ENCODE measurements around the gene WIPF1.

WIPF1 gene

DNA sequence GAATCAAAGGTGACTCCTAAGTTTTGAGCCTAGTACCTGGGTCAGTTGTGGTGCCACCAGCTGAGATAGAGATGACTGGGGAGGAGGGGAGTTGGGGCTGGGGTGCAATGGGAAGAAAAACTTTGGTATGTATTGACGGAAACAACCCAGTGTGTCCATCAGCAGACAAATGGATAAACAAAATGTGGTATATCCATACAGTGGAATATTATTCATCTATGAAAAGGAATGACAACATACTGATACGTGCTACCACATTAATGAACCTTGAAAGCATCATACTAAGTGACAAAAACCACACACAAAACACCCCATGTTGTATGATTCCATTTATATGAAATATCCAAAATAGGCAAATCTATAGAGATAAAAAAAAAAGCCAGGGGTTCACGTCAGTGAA, 69.6 kb downstream of the WIPF1 start:
- H3K36me3 ChIP-seq (ENCODE audit: control insufficient read depth, insufficient read depth, low read length): no peaks in the 10 kb centered on the region
- no peaks in the 10 kb centered on the region for H3K27me3 ChIP-seq (replicated peaks; ENCODE audit: control insufficient read depth, insufficient read depth, low read length, poor library complexity, severe bottlenecking)
- no peak for DNase-seq
- H3K4me3 ChIP-seq (ENCODE audit: insufficient read depth, low read depth, low read length, poor library complexity, severe bottlenecking): no peak overlapping the region
- no peaks in the 10 kb centered on the region for H3K9me3 ChIP-seq (ENCODE audit: control insufficient read depth, low read length)
- H3K4me1 ChIP-seq (ENCODE audit: control insufficient read depth, insufficient read depth, low read length, poor library complexity, severe bottlenecking): no peaks in the 10 kb centered on the region
- no peak overlapping the region for H3K27ac ChIP-seq (ENCODE audit: insufficient read depth, low read length, poor library complexity, severe bottlenecking)

GRCh38 chr2:174527101-174527721, 70.4 kb downstream of the WIPF1 start:
- Histone ChIP-seq H3K36me3 (ENCODE audit: control insufficient read depth, insufficient read depth, low read length) (no peaks in the 10 kb centered on the region), H3K4me1 (ENCODE audit: control insufficient read depth, insufficient read depth, low read length, poor library complexity, severe bottlenecking) (no peaks in the 10 kb centered on the region), H3K4me3 (ENCODE audit: insufficient read depth, low read depth, low read length, poor library complexity, severe bottlenecking) (no peak overlapping the region), H3K27me3 (replicated peaks; ENCODE audit: control insufficient read depth, insufficient read depth, low read length, poor library complexity, severe bottlenecking) (no peaks in the 10 kb centered on the region), H3K9me3 (ENCODE audit: control insufficient read depth, low read length) (no peaks in the 10 kb centered on the region), H3K27ac (ENCODE audit: insufficient read depth, low read length, poor library complexity, severe bottlenecking) (no peak overlapping the region)
- no peak for DNase-seq

- H3K4me3 ChIP-seq (ENCODE audit: insufficient read depth, low read depth, low read length, poor library complexity, severe bottlenecking): no peak overlapping the region
- H3K27ac ChIP-seq (ENCODE audit: insufficient read depth, low read length, poor library complexity, severe bottlenecking): no peak overlapping the region
- no peaks in the 10 kb centered on the region for H3K36me3 ChIP-seq (ENCODE audit: control insufficient read depth, insufficient read depth, low read length)
- no peaks in the 10 kb centered on the region for H3K27me3 ChIP-seq (replicated peaks; ENCODE audit: control insufficient read depth, insufficient read depth, low read length, poor library complexity, severe bottlenecking)
- DNase-seq: no peak
- no peaks in the 10 kb centered on the region for H3K9me3 ChIP-seq (ENCODE audit: control insufficient read depth, low read length)
- no peaks in the 10 kb centered on the region for H3K4me1 ChIP-seq (ENCODE audit: control insufficient read depth, insufficient read depth, low read length, poor library complexity, severe bottlenecking)
Measured at GRCh38 chr2:174524527-174524926, 73.1 kb downstream of the WIPF1 start.

- H3K9me3 ChIP-seq (ENCODE audit: control insufficient read depth, low read length): no peaks in the 10 kb centered on the region
Measured at GRCh38 chr2:174522553-174522952, 75.1 kb downstream of the WIPF1 start.

DNA sequence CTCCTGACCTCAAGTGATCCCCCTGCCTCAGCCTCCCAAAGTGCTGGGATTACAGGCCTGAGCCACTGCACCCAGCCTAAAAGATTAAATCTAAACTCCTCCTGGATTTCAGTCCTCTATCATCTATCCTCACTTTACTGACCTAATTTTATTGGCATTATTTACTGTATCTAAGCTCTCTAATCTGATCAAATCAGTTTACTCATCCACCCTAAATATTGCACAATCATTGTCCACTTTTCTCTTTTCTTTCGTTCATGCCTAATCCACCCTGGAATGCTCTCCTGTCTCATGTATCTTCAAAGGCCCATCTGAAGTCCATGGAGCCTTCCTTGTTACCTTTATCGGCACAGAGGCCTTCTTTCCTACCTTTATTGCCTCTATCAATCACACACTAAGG, 79.2 kb downstream of the WIPF1 start:
- DNase-seq: no peak
- H3K4me1 ChIP-seq (ENCODE audit: control insufficient read depth, insufficient read depth, low read length, poor library complexity, severe bottlenecking): no peaks in the 10 kb centered on the region
- no peak overlapping the region for H3K4me3 ChIP-seq (ENCODE audit: insufficient read depth, low read depth, low read length, poor library complexity, severe bottlenecking)
- H3K36me3 ChIP-seq (ENCODE audit: control insufficient read depth, insufficient read depth, low read length): no peaks in the 10 kb centered on the region
- H3K27ac ChIP-seq (ENCODE audit: insufficient read depth, low read length, poor library complexity, severe bottlenecking): no peak overlapping the region
- H3K9me3 ChIP-seq (ENCODE audit: control insufficient read depth, low read length): no peaks in the 10 kb centered on the region
- H3K27me3 ChIP-seq (replicated peaks; ENCODE audit: control insufficient read depth, insufficient read depth, low read length, poor library complexity, severe bottlenecking): no peaks in the 10 kb centered on the region

More at GRCh38 chr2:174522553-174522952, 75.1 kb downstream of the WIPF1 start:
- H3K36me3 ChIP-seq (ENCODE audit: control insufficient read depth, insufficient read depth, low read length): no peaks in the 10 kb centered on the region
- no peak overlapping the region for H3K27ac ChIP-seq (ENCODE audit: insufficient read depth, low read length, poor library complexity, severe bottlenecking)
- H3K4me3 ChIP-seq (ENCODE audit: insufficient read depth, low read depth, low read length, poor library complexity, severe bottlenecking): no peak overlapping the region
- H3K27me3 ChIP-seq (replicated peaks; ENCODE audit: control insufficient read depth, insufficient read depth, low read length, poor library complexity, severe bottlenecking): no peaks in the 10 kb centered on the region
- DNase-seq: no peak
- H3K4me1 ChIP-seq (ENCODE audit: control insufficient read depth, insufficient read depth, low read length, poor library complexity, severe bottlenecking): no peaks in the 10 kb centered on the region

DNA sequence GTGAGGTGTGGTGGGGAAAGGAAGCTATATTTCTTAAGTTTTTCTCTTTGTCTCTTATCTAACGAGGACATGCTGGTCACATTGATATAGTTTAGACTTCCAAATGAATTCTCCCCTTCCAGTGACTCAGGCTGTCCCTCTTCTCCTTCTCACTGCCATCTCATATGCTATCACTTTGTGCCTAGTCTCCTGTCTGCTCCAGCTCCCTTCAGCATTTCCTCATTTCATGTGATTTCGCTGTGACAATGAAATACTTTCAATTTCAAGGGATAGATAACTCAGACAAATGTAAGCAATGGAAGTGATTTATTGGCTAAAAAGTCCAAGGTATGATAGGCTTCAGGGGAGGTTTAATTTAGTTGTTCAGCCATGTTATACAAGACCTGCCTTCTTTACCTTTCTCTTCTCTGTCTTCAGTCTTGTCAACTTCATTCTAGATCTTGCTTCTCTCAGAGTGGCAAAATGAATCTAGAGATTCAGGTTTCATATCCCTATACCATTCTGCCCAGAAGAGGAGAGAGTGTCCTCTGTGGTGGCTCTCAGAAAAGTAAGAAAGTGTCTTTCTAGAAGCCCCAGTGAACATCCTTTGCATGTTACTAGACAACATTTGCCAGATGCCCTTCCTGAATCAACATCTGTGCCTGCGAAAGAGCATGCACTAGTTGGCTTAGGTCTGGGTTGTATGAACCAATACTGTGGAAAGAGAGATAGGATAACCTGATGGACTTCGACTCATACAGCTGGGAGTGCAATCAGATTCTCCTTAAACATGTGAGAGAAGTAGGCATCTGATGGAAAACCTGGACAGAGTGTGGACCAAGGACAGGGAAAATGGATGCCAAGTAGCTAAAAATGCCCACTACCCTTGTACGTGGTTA, 80.9 kb downstream of the WIPF1 start:
- Histone ChIP-seq H3K4me3 (ENCODE audit: insufficient read depth, low read depth, low read length, poor library complexity, severe bottlenecking) (no peak overlapping the region), H3K27me3 (replicated peaks; ENCODE audit: control insufficient read depth, insufficient read depth, low read length, poor library complexity, severe bottlenecking) (no peaks in the 10 kb centered on the region), H3K4me1 (ENCODE audit: control insufficient read depth, insufficient read depth, low read length, poor library complexity, severe bottlenecking) (no peaks in the 10 kb centered on the region), H3K9me3 (ENCODE audit: control insufficient read depth, low read length) (no peaks in the 10 kb centered on the region), H3K27ac (ENCODE audit: insufficient read depth, low read length, poor library complexity, severe bottlenecking) (no peak overlapping the region), H3K36me3 (ENCODE audit: control insufficient read depth, insufficient read depth, low read length) (no peaks in the 10 kb centered on the region)
- DNase-seq: no peak

GRCh38 chr2:174512345-174512744, 85.3 kb downstream of the WIPF1 start:
- no peak overlapping the region for H3K4me3 ChIP-seq (ENCODE audit: insufficient read depth, low read depth, low read length, poor library complexity, severe bottlenecking)

DNA sequence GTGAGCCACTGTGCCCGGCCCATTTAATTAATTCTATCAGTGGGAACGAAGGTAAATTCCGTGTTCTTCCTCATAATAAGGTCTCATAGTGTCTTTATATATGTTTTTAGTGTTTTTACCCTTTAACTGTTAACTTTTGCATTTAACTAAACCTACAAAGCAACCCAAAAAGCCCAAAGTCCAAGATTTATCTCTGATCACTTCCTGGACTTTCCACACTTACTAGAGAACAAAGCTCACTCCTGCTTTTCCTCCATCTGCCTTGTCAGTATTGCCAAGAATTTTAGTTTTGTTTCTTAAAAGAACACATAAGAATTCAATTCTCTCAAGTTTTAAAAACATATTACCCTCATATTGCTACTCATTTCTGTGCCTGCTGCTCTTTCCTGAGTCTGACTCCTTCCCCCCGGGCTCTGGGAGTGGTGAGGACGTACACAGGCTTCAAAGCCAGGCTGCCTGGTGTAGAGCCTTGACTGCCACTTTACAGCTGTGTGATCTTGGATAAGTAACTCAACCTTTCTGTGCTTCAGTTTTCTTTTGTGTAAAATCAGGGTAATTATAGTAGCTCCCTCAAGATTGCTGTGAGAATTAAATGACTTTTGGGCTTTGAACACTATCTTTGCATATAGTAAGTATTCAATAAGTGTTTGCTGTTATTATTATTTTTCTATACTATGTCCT, 85.9 kb downstream of the WIPF1 start:
- no peak overlapping the region for H3K27ac ChIP-seq (ENCODE audit: insufficient read depth, low read length, poor library complexity, severe bottlenecking)
- H3K4me1 ChIP-seq (ENCODE audit: control insufficient read depth, insufficient read depth, low read length, poor library complexity, severe bottlenecking): no peaks in the 10 kb centered on the region
- no peaks in the 10 kb centered on the region for H3K36me3 ChIP-seq (ENCODE audit: control insufficient read depth, insufficient read depth, low read length)
- no peak for DNase-seq
- H3K4me3 ChIP-seq (ENCODE audit: insufficient read depth, low read depth, low read length, poor library complexity, severe bottlenecking): no peak overlapping the region
- peaks cover 4% of the 10 kb centered on the region for H3K9me3 ChIP-seq (ENCODE audit: control insufficient read depth, low read length)
- H3K27me3 ChIP-seq (replicated peaks; ENCODE audit: control insufficient read depth, insufficient read depth, low read length, poor library complexity, severe bottlenecking): no peaks in the 10 kb centered on the region

More at GRCh38 chr2:174512345-174512744, 85.3 kb downstream of the WIPF1 start:
- DNase-seq: no peak
- Histone ChIP-seq H3K36me3 (ENCODE audit: control insufficient read depth, insufficient read depth, low read length) (no peaks in the 10 kb centered on the region), H3K4me1 (ENCODE audit: control insufficient read depth, insufficient read depth, low read length, poor library complexity, severe bottlenecking) (no peaks in the 10 kb centered on the region), H3K27ac (ENCODE audit: insufficient read depth, low read length, poor library complexity, severe bottlenecking) (no peak overlapping the region), H3K9me3 (ENCODE audit: control insufficient read depth, low read length) (peaks cover 4% of the 10 kb centered on the region), H3K27me3 (replicated peaks; ENCODE audit: control insufficient read depth, insufficient read depth, low read length, poor library complexity, severe bottlenecking) (no peaks in the 10 kb centered on the region)

- H3K4me1 ChIP-seq (ENCODE audit: control insufficient read depth, insufficient read depth, low read length, poor library complexity, severe bottlenecking): no peaks in the 10 kb centered on the region
- no peak overlapping the region for H3K4me3 ChIP-seq (ENCODE audit: insufficient read depth, low read depth, low read length, poor library complexity, severe bottlenecking)
- DNase-seq: no peak
- no peaks in the 10 kb centered on the region for H3K27me3 ChIP-seq (replicated peaks; ENCODE audit: control insufficient read depth, insufficient read depth, low read length, poor library complexity, severe bottlenecking)
- peaks cover 4% of the 10 kb centered on the region for H3K9me3 ChIP-seq (ENCODE audit: control insufficient read depth, low read length)
- no peaks in the 10 kb centered on the region for H3K36me3 ChIP-seq (ENCODE audit: control insufficient read depth, insufficient read depth, low read length)
- no peak overlapping the region for H3K27ac ChIP-seq (ENCODE audit: insufficient read depth, low read length, poor library complexity, severe bottlenecking)
Measured at GRCh38 chr2:174510583-174511189, 86.9 kb downstream of the WIPF1 start.
